Heart left ventricle (tissue), 16 donors: ENCODE measurements around the gene ZNF366. TPM values are rescaled to one million over a fixed set of nuclear protein-coding genes. Genes with fewer than 3 reads are reported as not detected.
"Not testable (repeated sequence)": the region's sequence is repeated elsewhere in the genome, so short reads cannot be mapped to it uniquely, and the experiment has no call there.

Experiments
- ATAC-seq, 4 donors: fragments of 200-7000 bp; cut with Tn5 transposase; one replicate each; pipeline ENCODE4 v1.9.1; 2020 to 2022; ENCODE audit warnings: moderate library complexity in 4 of 4, mild to moderate bottlenecking in 3 of 4, moderate number of reproducible peaks in 1 of 4
- DNase-seq, 5 donors: peaks; one replicate each; pipeline ENCODE4 v3.0.0-alpha.2; 2020
- H3K27ac ChIP-seq, 12 donors: fragments of 200-600 bp; sonication (generic) in 4 of 12; one replicate each; pipeline versions ENCODE4 v1.5.0 to v1.8.0; 2016 to 2022; ENCODE audit warnings: mild to moderate bottlenecking in 2 of 12
- H3K27me3 ChIP-seq, 9 donors: fragments of 200-600 bp; sonication (generic) in 2 of 9; one replicate each; pipeline versions ENCODE4 v1.5.1 to v1.8.0; 2016 to 2022; ENCODE audit warnings: mild to moderate bottlenecking in 3 of 9
- H3K36me3 ChIP-seq, 9 donors: fragments of 200-600 bp; sonication (generic) in 2 of 9; one replicate each; pipeline versions ENCODE4 v1.5.0 to v1.8.0; 2018 to 2022; ENCODE audit warnings: mild to moderate bottlenecking in 2 of 9
- H3K4me1 ChIP-seq, 12 donors: fragments of 200-600 bp; sonication (generic) in 4 of 12; one replicate each; pipeline versions ENCODE4 v1.5.0 to v1.8.0; 2016 to 2022; ENCODE audit warnings: mild to moderate bottlenecking in 3 of 12
- H3K4me3 ChIP-seq, 12 donors: fragments of 200-600 bp; sonication (generic) in 4 of 12; one replicate each; pipeline versions ENCODE4 v1.5.0 to v1.8.0; 2017 to 2022; ENCODE audit warnings: mild to moderate bottlenecking in 9 of 12, moderate library complexity in 4 of 12
- H3K9me3 ChIP-seq, 12 donors: fragments of 200-600 bp; sonication (generic) in 4 of 12; one replicate each; pipeline versions ENCODE4 v1.5.0 to v1.8.0; 2016 to 2022; ENCODE audit warnings: mild to moderate bottlenecking in 1 of 12
- POLR2A ChIP-seq, 2 donors: fragments of 450-650 bp; IDR thresholded peaks; one replicate each; pipeline ENCODE4 v1.6.1; 2017; ENCODE audit warnings: antibody characterized with exemption in 2 of 2, mild to moderate bottlenecking in 2 of 2, moderate library complexity in 2 of 2
- WGBS, 4 donors: extraction: QIAGEN DNeasy Blood & Tissue Kit in 2 of 4; methylation state at CpG; one replicate each; pipeline versions ENCODE4 v1.1.5 to v1.1.7; 2013 to 2018; 5-methylcytosine and 5-hydroxymethylcytosine counted together
- intact Hi-C, 10 donors: fragments of 100-400 bp; cut with DNase I; formaldehyde crosslinking; loops; one replicate each; pipeline versions ENCODE4 v1.11.1 to v1.14.2; 2022
- polyA plus RNA-seq, 2 donors: library from polyadenylated mRNA; stranded (reverse); fragments of 200-250 nt; gene quantifications; one replicate each; pipeline ENCODE4 v1.2.3, GENCODE V29; 2013
- total RNA-seq, 9 donors: library from RNA; depleted of rRNA in 2 of 9; stranded (reverse); fragments of >200 nt in 2 of 9; fragmentation: NEBNext Ultra II Directional in 3 of 9; extraction: Animal tissue kit (Norgen Biotek cat#: 25700) in 3 of 9; gene quantifications; one replicate each; pipeline versions ENCODE4 v1.1.0 to v1.2.4, GENCODE V29; 2016 to 2023
- TF ChIP-seq, protein P1 (sequence below), 12 donors: fragments of 200-600 bp; sonication (generic) in 4 of 12; IDR thresholded peaks; one replicate each; pipeline versions ENCODE4 v1.5.0 to v1.8.0; 2018 to 2022; ENCODE audit warnings: antibody characterized with exemption in 12 of 12, mild to moderate bottlenecking in 5 of 12
- donor health status: ischemic (EF 13 %, LVEDD 7.1; RV severe dilation, severe dysfunction).
- donor health status: healthy with polysubstance abuse.
- donor health status: DM: no; HTN: yes; CAD: no.
- donor health status: DM: no; HTN: no; CAD: no.
- donor health status: ischemic (EF 25% LVEDD 6.9; RV normal size, moderate dysfunction).
- donor health status: ischemic (EF 25% LVEDD 5.7; RV mildly dilated, moderate dysfunction).
- donor health status: healthy.
- donor health status: DM: yes; HTN: yes; CAD: no.
- donor health status: ischemic (EF 35%, LVEDD 5.7; RV mildly dilated, moderate dysfunction).
- donor health status: nonischemic (EF 11% LVEDD 7.7; RV severe dilation, severe dysfunction).
- donor health status: DM: yes; HTN: yes; CAD: no.
- donor health status: PGD.
- donor health status: ischemic (EF 29% LVEDD 5.4; RV normal size, mild dysfunction).
- donor health status: nonischemic (EF 23%, LVEDD 6.1; RV moderate dilation, normal function).

The ZNF366 gene
- total and polyA plus RNA-seq, 11 donors, result 2.1 to 18.5 (median 5.5) TPM

DNA sequence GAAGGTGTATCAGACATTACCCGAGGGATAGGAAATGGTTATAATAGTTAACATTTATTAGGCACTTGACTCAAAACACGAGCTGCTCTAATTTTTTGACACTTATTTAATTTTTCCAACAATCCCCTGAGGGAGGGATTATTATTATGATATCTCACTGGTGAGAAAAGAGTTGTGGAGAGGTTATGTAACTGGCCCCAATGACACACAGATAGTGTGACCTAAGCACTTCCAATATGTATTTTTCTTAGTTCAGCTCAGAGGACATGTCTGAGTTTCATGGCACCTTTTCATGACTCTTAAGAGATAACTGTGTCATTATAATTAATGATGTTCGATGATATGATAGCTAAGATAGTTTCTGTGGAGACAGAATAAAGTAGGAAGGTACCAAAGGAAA is 100.1 kb downstream of the ZNF366 start:
- ATAC-seq, result peak in 2 of 4 donors; percentile 40 to 67
- 57 to 76% (median 64%) methylated on average over 3 of the region's 3 CpGs for WGBS, 4 donors
- no peak overlapping the region for H3K4me3 ChIP-seq
- intact Hi-C loops, result loop anchor here in 1 of 10 donors (10.0 kb wide), 1 partner anchor 48 kb away; no protein-coding TSS in a partner anchor
- H3K4me1 ChIP-seq, result peaks cover 0 to 33% (median 12%) of the 10 kb centered on the region in 12 donors
- TF ChIP-seq, protein P1, sequence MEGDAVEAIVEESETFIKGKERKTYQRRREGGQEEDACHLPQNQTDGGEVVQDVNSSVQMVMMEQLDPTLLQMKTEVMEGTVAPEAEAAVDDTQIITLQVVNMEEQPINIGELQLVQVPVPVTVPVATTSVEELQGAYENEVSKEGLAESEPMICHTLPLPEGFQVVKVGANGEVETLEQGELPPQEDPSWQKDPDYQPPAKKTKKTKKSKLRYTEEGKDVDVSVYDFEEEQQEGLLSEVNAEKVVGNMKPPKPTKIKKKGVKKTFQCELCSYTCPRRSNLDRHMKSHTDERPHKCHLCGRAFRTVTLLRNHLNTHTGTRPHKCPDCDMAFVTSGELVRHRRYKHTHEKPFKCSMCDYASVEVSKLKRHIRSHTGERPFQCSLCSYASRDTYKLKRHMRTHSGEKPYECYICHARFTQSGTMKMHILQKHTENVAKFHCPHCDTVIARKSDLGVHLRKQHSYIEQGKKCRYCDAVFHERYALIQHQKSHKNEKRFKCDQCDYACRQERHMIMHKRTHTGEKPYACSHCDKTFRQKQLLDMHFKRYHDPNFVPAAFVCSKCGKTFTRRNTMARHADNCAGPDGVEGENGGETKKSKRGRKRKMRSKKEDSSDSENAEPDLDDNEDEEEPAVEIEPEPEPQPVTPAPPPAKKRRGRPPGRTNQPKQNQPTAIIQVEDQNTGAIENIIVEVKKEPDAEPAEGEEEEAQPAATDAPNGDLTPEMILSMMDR (IDR thresholded peaks at IDR 0.05), result no peak
- TF ChIP-seq POLR2A (IDR thresholded peaks at IDR 0.05), result no peak
- H3K27ac ChIP-seq, result no peak overlapping the region
- H3K36me3 ChIP-seq, result no peaks in the 10 kb centered on the region
- no peak for DNase-seq
- no peaks in the 10 kb centered on the region for H3K27me3 ChIP-seq
- H3K9me3 ChIP-seq, result peaks cover 0 to 3% (median 0%) of the 10 kb centered on the region in 12 donors

DNA sequence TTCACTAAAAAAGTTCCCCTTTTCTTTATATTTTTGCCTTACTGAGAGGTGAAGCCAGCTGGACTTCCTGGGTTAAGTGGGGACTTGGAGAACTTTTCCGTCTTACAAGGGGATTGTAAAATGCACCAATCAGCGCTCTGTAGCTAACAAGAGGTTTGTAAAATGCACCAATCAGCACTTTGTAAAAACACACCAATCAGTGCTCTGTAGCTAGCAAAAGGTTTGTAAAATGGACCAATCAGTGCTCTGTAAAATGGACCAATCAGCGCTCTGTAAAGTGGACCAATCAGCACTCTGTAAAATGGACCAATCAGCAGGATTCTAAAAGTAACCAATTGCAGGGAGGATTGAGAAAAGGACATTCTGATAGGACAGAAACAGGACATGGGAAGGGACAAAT is 102.4 kb downstream of the ZNF366 start:
- H3K4me3 ChIP-seq, H3K27me3 ChIP-seq, H3K36me3 ChIP-seq, H3K27ac ChIP-seq, DNase-seq, ATAC-seq: not testable (repeated sequence)
- intact Hi-C loops, result loop anchor here in 1 of 10 donors (10.0 kb wide), 1 partner anchor 50 kb away; no protein-coding TSS in a partner anchor
- Histone ChIP-seq H3K4me1 (peaks cover 0 to 38% (median 14%) of the 10 kb centered on the region in 12 donors), H3K9me3 (peaks cover 0 to 25% (median 13%) of the 10 kb centered on the region in 12 donors)
- WGBS, 4 donors, result 83 to 97% (median 96%) methylated on average over 3 of the region's 3 CpGs

DNA sequence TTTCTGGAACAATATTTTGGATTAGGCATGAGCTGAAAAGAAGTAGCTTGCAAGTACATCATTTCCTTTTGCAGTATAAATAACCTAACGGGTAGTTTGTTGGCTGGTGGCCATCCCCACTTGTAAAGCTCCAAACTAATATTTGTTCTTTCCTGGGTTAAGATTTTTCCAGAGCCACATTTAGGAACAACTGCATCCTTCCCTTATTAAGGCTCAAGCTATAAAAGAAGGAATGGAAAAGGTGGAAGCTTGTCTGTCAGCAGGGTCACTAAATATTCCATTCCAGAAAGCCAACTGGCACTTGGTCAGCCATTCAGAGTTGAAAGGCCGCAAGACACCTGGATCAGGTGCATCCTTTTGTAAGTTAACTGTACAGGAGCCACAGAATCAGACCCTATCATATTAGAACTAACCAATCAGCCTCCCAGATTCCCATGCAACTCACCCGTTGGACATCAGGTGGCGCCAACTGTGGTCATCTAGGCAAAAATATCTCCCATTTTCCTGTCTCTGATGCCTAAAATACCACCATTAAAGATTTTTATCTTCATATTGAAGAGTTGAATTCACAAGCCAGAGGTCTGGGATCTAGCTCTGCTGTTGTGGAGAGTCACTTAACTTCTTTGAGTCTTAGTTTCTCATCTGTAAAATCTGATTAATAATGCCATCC is 104.1 kb downstream of the ZNF366 start:
- WGBS, 4 donors, result 46 to 54% (median 49%) methylated on average over 4 of the region's 4 CpGs
- no peak overlapping the region for H3K4me3 ChIP-seq
- peaks cover 0 to 33% (median 12%) of the 10 kb centered on the region in 12 donors for H3K4me1 ChIP-seq
- peak in 2 of 4 donors; percentile 21 to 57 for ATAC-seq
- H3K9me3 ChIP-seq, result peaks cover 0 to 25% (median 13%) of the 10 kb centered on the region in 12 donors
- peak overlapping the region in 11 of 12 donors; percentile 4 to 67 (median 40) for H3K27ac ChIP-seq
- intact Hi-C loops, result loop anchor here in 1 of 10 donors (10.0 kb wide), 1 partner anchor 52 kb away; no protein-coding TSS in a partner anchor
- H3K27me3 ChIP-seq, result no peaks in the 10 kb centered on the region
- peak in 4 of 5 donors; percentile 46 to 66 (median 62) for DNase-seq
- TF ChIP-seq, protein P1 (IDR thresholded peaks at IDR 0.05), result peak in 11 of 12 donors; percentile 12 to 53 (median 33)
- no peak for TF ChIP-seq POLR2A (IDR thresholded peaks at IDR 0.05)
- H3K36me3 ChIP-seq, result no peaks in the 10 kb centered on the region

DNA sequence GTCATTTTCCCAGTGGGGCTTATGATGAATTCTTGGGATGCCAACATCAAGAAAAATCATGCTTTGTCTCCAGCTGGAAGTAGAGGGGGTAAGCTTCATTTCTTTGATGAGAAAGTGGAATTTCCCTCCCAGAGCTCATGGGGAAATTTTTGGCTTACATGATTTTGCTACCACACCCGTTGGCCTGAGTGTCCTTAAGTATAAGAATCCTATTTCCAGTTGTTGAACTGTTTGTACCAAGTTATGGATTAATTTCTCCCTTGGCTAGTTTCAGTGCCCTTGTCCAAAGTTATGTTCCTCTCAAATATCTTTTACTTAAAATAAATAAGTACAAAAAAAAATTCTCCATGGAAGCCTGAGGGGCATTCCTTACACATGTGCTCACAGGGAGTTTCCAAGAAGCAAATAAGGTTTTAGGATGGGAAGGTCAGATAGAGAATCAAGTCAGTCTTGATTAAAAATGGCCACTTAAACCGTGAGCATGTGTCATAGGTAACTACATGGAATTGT is 104.8 kb downstream of the ZNF366 start:
- intact Hi-C loops, result loop anchor here in 1 of 10 donors (10.0 kb wide), 1 partner anchor 52 kb away; no protein-coding TSS in a partner anchor
- Histone ChIP-seq H3K4me3 (no peak overlapping the region), H3K36me3 (no peaks in the 10 kb centered on the region), H3K27ac (peak overlapping the region in 11 of 12 donors; percentile 18 to 67 (median 46)), H3K27me3 (no peaks in the 10 kb centered on the region), H3K4me1 (peaks cover 0 to 34% (median 12%) of the 10 kb centered on the region in 12 donors), H3K9me3 (peaks cover 0 to 25% (median 13%) of the 10 kb centered on the region in 12 donors)
- ATAC-seq (peak in 2 of 4 donors; percentile 38 to 56), DNase-seq (no peak)
- 38 to 63% (median 52%) methylated on average over 2 of the region's 2 CpGs for WGBS, 4 donors
- TF ChIP-seq POLR2A (IDR thresholded peaks at IDR 0.05), result no peak
- TF ChIP-seq, protein P1 (IDR thresholded peaks at IDR 0.05), result no peak
